LNCaP clone FGC (cell line): ENCODE results near the gene TMOD3.
A peak's percentile ranks its signal among the peaks of the same experiment; 100 is the strongest.

Experiments
- DNase-seq: peaks from one replicate; pipeline ENCODE4 v3.0.0-alpha.2; 2011; ENCODE audit warnings: low read depth
- H3K4me3 ChIP-seq: 2 replicates; pipeline ENCODE4 v1.5.1; 2011; ENCODE audit warnings: mild to moderate bottlenecking, low read depth, low read length, control low read depth
- TF ChIP-seq, protein P1 (sequence below): IDR thresholded peaks from 2 replicates; pipeline ENCODE4 v1.5.1; 2012; ENCODE audit warnings: mild to moderate bottlenecking; ENCODE audit not compliant: control insufficient read depth, insufficient read depth; ENCODE audit errors: extremely low read depth

The TMOD3 gene

DNA sequence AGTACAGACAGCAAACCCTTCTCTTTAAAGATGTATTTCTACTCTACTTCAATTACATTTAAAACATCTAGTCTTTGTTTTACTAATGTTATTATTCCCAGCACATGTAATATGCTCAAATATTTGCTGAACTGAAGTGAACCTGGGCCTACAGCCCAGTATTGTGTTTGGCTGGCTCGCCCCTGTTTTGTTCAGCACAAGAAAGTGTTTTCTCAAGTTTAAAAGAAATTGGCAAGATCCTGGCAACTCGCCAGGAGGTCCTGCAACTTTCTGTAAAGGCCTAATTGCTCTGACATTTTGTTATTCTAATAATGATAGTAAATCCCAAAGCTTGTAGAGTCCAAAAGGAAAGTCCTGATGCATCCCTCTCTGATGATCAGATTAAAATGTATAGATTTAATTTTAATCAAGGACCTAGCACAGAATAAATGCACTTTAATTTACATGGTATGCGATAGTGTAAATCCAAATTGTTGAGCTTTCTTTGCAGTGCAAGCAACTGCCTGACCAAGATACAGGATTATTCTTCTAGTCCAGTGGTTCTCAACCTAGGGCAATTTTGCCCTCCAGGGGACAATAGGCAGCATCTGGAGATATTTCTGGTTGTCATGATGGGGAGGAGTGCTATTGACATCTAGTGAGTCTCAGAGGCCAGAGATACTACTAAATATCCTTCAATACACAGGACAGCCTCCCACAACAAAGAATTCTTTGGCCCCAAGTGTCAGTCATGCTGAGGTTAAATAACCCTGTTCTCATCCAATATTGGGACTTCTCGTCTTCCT lies 35.7 kb upstream of the TMOD3 start:
- peak; percentile 89 for DNase-seq
- H3K4me3 ChIP-seq, result no peak overlapping the region
- TF ChIP-seq, protein P1, sequence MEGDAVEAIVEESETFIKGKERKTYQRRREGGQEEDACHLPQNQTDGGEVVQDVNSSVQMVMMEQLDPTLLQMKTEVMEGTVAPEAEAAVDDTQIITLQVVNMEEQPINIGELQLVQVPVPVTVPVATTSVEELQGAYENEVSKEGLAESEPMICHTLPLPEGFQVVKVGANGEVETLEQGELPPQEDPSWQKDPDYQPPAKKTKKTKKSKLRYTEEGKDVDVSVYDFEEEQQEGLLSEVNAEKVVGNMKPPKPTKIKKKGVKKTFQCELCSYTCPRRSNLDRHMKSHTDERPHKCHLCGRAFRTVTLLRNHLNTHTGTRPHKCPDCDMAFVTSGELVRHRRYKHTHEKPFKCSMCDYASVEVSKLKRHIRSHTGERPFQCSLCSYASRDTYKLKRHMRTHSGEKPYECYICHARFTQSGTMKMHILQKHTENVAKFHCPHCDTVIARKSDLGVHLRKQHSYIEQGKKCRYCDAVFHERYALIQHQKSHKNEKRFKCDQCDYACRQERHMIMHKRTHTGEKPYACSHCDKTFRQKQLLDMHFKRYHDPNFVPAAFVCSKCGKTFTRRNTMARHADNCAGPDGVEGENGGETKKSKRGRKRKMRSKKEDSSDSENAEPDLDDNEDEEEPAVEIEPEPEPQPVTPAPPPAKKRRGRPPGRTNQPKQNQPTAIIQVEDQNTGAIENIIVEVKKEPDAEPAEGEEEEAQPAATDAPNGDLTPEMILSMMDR, result no peak

GRCh38 chr15:51796847-51797401 lies 32.5 kb upstream of the TMOD3 start:
- no peak overlapping the region for H3K4me3 ChIP-seq
- no peak for DNase-seq
- TF ChIP-seq, protein P1, result no peak

- no peak for DNase-seq
- TF ChIP-seq, protein P1, result no peak
- H3K4me3 ChIP-seq, result no peak overlapping the region
Measured at GRCh38 chr15:51798281-51798680, 31.2 kb upstream of the TMOD3 start.

GRCh38 chr15:51799282-51800252 lies 29.9 kb upstream of the TMOD3 start:
- TF ChIP-seq, protein P1, result no peak
- DNase-seq, result no peak
- H3K4me3 ChIP-seq, result no peak overlapping the region

DNA sequence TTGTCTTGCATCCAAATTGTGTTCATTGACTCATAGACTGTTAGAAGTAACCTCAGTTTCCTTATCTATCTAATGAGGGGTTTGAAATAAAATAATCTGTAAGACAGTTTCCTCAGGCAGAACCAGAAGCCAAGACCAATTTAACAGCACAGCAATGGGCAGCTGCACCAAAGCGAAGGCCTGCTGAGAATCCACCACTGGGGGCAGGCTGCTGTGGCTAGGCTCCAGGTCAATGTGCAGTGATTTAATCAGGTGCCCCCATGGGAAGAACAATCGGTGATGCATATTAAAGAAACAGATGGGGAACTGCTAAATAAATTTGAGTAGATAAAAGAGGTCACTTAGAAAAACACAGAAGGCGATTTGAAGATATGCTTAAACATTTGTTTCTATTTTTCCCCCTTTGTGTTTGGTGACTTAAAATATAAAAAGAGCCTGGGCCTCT lies 28.0 kb upstream of the TMOD3 start:
- H3K4me3 ChIP-seq, result no peak overlapping the region
- no peak for DNase-seq
- TF ChIP-seq, protein P1, result peak; percentile 29; the same call in 1 of the 2 replicates

GRCh38 chr15:51802593-51802992 lies 26.9 kb upstream of the TMOD3 start:
- H3K4me3 ChIP-seq, result no peak overlapping the region
- TF ChIP-seq, protein P1, result no peak
- no peak for DNase-seq
